Neural progenitor cell (in vitro differentiated cells): Measurements from ENCODE around the gene CFAP97D2.

Experiments used
- CTCF ChIP-seq: fragments of 200-600 bp; sonication (generic); IDR thresholded peaks from 2 replicates; pipeline ENCODE4 v1.5.1; 2017; ENCODE audit warnings: antibody characterized with exemption, mild to moderate bottlenecking
- EZH2 ChIP-seq: fragments of 200-600 bp; sonication (generic); IDR thresholded peaks from 2 replicates; pipeline ENCODE4 v1.6.1; 2017; ENCODE audit warnings: antibody characterized with exemption, mild to moderate bottlenecking, moderate library complexity
- EZH2phosphoT487 ChIP-seq: fragments of 200-600 bp; sonication (generic); IDR thresholded peaks from 2 replicates; pipeline ENCODE4 v1.6.1; 2017; ENCODE audit warnings: antibody characterized with exemption

- TF ChIP-seq CTCF (no peak), EZH2 (no peak), EZH2phosphoT487 (no peak)
Observed at GRCh38 chr13:114236227-114236626, 57.2 kb downstream of the CFAP97D2 start.
